D721Med (cell line): ENCODE results near the gene NEU3.
"Not testable (repeated sequence)": the region's sequence is repeated elsewhere in the genome, so short reads cannot be mapped to it uniquely, and the experiment has no call there.

Source experiments
- DNase-seq: peaks from one replicate; pipeline ENCODE4 v3.0.0; 2011; ENCODE audit warnings: low spot score; ENCODE audit not compliant: insufficient read length
- FAIRE-seq: peaks from 2 replicates; lab custom pipeline; 2011; peaks lifted over from hg19 to GRCh38; lab: Jason Lieb, UNC
- TF ChIP-seq, protein P1 (sequence below): IDR thresholded peaks from 2 replicates; pipeline ENCODE4 v1.5.1; 2012; ENCODE audit warnings: mild to moderate bottlenecking, control low read depth; ENCODE audit not compliant: insufficient read depth; ENCODE audit errors: missing control alignments

Gene NEU3

DNA sequence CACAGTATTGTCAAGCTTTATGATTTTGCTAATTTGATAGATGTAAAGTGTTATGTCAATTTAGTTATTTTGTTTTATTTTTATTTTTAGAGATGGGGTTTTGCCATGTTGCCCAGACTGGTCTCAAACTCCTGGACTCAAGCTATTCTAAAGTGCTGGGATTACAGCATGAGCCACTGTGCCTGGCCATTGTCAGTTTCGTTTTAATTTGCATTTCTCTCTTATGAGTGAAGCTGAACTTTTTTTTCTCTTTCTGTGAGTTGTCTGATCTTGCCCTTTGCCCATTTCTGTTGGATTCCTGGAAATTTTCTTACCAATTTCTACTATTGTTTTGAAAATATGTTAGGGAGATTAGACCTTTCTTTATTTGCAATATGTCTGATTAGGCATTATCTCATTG lies 15.5 kb downstream of the NEU3 start:
- TF ChIP-seq, protein P1, sequence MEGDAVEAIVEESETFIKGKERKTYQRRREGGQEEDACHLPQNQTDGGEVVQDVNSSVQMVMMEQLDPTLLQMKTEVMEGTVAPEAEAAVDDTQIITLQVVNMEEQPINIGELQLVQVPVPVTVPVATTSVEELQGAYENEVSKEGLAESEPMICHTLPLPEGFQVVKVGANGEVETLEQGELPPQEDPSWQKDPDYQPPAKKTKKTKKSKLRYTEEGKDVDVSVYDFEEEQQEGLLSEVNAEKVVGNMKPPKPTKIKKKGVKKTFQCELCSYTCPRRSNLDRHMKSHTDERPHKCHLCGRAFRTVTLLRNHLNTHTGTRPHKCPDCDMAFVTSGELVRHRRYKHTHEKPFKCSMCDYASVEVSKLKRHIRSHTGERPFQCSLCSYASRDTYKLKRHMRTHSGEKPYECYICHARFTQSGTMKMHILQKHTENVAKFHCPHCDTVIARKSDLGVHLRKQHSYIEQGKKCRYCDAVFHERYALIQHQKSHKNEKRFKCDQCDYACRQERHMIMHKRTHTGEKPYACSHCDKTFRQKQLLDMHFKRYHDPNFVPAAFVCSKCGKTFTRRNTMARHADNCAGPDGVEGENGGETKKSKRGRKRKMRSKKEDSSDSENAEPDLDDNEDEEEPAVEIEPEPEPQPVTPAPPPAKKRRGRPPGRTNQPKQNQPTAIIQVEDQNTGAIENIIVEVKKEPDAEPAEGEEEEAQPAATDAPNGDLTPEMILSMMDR: no peak
- no peak for DNase-seq
- no peak for FAIRE-seq

DNA sequence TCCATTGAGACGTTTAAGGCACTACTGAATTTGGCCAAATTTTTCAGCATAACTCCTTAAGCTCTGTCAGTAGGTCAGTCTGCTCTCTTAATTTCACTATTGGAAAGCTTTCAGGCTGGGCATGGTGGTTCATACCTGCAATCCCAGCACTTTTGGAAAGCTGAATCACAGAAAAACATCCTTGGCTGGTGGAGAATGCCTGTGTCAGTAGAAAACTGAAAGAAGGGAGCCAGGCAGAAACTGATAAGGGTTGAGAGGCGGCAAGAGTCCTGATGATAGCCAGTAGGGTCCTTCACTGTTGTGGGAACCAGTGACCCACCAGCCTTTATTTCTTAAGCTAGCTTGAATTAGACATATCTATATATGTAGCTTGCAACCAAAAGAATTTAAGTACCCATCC lies 22.6 kb downstream of the NEU3 start:
- TF ChIP-seq, protein P1: no peak
- DNase-seq: no peak

DNA sequence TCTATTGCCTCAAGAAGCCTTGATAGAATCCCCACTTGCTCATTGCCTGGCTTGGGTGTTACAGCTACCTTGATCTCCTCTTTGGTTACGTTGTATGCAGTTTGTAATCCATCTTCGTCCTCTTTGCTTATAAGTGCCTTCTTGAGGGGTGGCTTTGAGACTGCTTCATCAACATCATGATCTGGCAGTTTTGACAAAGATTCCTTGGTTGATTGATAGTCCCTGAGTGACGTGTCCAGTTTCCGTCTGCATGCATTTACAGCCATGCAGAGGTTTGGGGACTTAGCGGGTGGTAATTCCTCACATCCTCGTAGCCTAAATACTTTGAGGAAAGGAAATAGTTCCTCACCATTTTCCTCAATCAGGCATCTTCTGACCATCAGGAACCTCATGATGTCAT lies 23.1 kb downstream of the NEU3 start:
- TF ChIP-seq, protein P1: no peak
- FAIRE-seq (no peak), DNase-seq (no peak)

More for the DNA sequence above, 22.6 kb downstream of the NEU3 start:
- FAIRE-seq: no peak

DNA sequence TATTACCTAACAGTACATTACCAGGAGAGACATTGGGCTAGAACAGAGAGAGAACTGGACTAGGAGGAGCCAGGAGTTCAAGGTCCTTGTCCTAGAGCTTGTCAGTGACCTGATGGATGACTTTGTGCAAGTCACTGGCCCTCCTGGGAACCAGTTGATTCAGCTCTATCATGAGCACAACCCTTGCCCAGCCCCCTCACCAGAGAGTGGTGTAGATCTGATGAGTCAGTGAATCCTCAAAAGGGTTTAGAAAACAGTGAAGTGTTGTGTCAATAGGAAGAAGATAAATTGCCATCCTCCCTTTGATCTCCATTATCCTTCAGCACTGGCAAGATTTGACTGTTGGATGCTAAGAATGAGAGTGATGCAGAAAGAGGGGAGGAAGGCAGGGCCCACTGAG lies 24.3 kb downstream of the NEU3 start:
- FAIRE-seq (no peak), DNase-seq (no peak)
- TF ChIP-seq, protein P1: no peak

DNA sequence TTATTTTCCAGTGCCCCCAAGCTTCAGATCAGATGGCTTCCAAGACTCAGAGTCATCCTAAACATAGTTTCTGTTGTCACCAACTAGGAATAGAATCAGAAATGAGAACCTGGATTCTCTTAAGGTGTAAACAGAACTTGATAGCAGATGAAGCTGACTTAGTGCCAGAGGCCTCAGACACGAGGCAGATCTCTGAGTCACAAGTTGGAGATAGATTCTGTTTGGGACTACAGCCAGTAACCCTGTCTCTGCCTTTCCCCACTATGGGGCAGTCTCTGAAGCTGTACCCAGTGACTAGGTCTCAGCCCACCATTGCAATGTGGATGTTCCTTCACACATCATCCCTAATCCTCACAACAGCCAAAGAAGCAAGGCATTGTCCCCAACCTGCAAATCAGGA lies 25.4 kb downstream of the NEU3 start:
- DNase-seq (no peak), FAIRE-seq (no peak)
- TF ChIP-seq, protein P1: no peak

DNA sequence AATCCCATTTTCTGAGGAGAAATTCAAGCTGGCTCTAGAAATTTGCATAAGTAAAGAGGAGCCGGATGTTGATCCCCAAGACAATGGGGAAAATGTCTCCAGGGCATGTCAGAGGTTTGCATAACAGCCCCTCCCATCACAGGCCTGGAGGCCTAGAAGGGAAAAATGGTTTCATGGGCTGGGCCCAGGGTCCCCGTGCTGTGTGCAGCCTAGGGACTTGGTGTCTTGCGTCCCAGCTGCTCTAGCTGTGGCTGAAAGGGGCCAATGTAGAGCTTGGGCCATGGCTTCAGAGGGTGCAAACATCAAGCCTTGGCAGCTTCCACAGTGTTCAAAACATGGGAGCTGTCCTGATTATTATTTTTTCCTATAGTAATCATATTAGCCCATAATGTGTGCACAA lies 30.5 kb downstream of the NEU3 start:
- DNase-seq, FAIRE-seq: not testable (repeated sequence)

DNA sequence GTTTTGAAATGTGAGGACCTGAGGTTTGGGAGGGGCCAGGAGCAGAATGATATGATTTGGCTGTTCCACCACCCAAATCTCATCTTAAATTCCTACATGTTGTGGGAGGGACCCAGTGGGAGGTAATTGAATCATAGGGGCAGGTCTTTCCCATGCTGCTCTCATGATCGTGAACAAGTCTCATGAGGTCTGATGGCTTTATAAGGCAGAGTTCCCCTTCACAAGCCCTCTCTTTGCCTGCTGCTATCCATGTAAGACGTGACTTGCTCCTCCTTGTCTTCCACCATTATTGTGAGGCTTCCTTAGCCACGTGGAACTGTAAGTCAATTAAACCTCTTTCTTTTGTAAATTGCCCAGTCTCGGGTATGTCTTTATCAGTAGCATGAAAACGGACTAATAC lies 31.6 kb downstream of the NEU3 start:
- DNase-seq, FAIRE-seq: not testable (repeated sequence)

DNA sequence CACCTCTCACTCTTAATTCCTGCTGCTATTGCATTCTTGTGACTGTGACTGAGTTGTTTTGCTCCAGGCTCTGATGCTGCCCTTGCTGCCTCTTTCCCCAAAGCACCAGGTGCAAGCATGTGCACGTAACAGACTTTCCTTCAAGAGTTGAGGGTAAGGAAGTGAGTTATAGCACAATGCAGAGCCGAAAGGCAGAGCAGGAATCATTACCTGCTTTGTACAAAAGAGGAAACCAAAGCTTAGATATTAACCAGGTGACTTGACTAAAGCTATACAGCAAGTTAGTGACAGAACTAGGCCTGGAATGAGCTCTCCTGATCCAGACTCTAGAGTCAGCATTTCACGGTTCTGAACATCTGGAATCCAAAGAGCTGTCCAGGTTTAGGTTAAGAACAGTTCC lies 33.6 kb downstream of the NEU3 start:
- no peak for DNase-seq
- FAIRE-seq: no peak
- TF ChIP-seq, protein P1: no peak
